OCI-LY3 (cell line): Measurements from ENCODE around the gene ALX3.

Source experiments
- CTCF ChIP-seq: fragments of 200-600, 300-600 bp; sonication (generic); IDR thresholded peaks from 2 replicates; pipeline ENCODE4 v1.5.1; 2014; ENCODE audit warnings: antibody characterized with exemption, low read length, low read depth
- EZH2phosphoT487 ChIP-seq: fragments of 200-600 bp; shearing (Covaris generic); IDR thresholded peaks from 2 replicates; pipeline ENCODE4 v1.6.1; 2018; ENCODE audit warnings: antibody characterized with exemption, mixed run types, low read depth

DNA sequence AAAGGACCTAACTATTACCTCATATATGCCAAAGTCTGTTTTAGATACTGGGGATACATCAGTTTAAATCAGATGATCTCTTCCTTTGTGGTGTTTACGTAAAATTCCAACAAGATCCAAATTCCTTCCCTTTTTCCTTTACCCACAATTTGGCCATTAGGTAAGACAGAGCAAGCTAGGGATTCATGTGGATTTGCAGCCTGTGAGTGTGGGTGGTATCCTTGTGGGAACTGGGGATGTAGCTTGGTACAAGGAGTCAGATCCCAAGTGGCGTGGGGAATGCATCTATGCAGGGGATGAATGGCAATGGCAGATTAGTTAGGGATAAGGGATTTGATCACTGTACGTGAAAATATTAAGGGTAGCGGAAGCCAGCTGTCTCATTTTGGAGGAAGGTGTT, 45.9 kb downstream of the ALX3 start:
- TF ChIP-seq CTCF (no peak), EZH2phosphoT487 (no peak)
